Stimulated activated CD4-positive, alpha-beta T cell treated with anti-CD3 and anti-CD28 coated beads, Interleukin-12 subunit alpha, Interleukin-12 subunit beta, amount 100 ng/mL, for 24 hours (primary cell): ENCODE data around the gene ZNF107.
"Not testable (repeated sequence)": the region's sequence is repeated elsewhere in the genome, so short reads cannot be mapped to it uniquely, and the experiment has no call there.

ENCODE experiments used
- DNase-seq, 2 experiments: peaks; one replicate each; pipeline ENCODE4 v3.0.0-alpha.2; 2020; ENCODE audit warnings: low read depth in 2 of 2

ZNF107 gene

GRCh38 chr7:64733550-64734240, 67.8 kb downstream of the ZNF107 start:
- DNase-seq, result no peak

- DNase-seq, result no peak
Measured at GRCh38 chr7:64736575-64736974, 70.6 kb downstream of the ZNF107 start.

GRCh38 chr7:64738403-64738802, 72.5 kb downstream of the ZNF107 start:
- DNase-seq, result not testable (repeated sequence)

GRCh38 chr7:64738953-64739352, 73.0 kb downstream of the ZNF107 start:
- not testable (repeated sequence) for DNase-seq

GRCh38 chr7:64744680-64745079, 78.7 kb downstream of the ZNF107 start:
- no peak for DNase-seq

- no peak for DNase-seq
Measured at GRCh38 chr7:64747802-64748201, 81.9 kb downstream of the ZNF107 start.

GRCh38 chr7:64753032-64753431, 87.1 kb downstream of the ZNF107 start:
- no peak for DNase-seq

- no peak for DNase-seq
Measured at GRCh38 chr7:64755865-64756264, 89.9 kb downstream of the ZNF107 start.

- no peak for DNase-seq
Measured at GRCh38 chr7:64758151-64758550, 92.2 kb downstream of the ZNF107 start.
